COR-L47 (cell line): ENCODE measurements around the gene PRRT1.

ENCODE experiments used
- DNase-seq: peaks from one replicate; lab custom pipeline; 2025; lab: John Stamatoyannopoulos, UW

The PRRT1 gene

DNA sequence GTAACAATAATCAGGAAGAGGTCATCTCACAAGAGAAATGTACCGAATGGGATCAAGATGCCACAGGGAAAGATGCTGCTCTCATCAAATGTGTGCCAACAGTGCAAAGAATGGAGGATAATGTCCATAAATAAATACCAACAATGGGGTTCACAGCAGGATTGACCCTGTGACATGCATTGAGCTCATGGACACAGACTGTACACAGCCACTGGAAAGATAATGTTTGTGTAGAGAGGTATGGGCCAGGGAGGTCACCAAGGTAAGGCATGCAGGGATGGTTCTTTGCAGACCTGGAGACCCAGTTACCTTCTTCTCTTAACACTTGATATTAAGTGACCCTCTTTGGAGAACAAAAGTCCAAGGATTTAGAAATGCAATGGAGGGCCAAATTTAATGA lies 22.7 kb upstream of the PRRT1 start:
- DNase-seq: no peak

DNA sequence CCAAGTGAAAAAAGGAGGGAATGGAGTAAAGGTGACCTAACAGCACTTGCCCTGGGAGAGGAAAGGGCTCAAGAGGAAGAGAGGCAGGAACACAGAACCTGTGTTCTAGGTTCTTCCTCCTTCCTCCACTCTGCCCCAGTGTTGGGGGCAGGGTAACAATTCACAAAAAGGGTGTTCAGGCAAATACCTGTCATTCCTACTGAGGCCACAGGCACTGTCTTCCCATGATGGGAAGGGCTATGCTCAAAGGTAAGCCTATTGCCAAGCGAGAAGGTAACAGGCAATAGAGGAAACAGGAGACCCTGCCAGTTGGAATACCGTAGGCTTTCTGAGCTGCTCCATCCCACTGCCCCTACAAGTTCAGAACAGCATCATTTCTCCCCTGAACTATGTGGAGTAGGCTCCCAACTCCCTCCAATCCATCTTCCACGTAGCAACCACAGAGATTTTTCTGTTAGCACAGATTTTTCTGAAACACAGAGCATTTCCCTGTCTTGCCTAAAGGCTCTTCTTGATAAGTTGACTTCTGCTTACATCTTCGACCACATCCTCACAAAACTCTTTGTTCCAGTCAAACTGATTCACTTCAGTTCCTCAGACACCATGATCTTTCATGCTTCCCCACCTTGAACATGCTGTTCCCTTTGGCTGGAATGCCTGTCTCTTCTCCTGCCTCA lies 21.4 kb upstream of the PRRT1 start:
- DNase-seq: no peak

DNA sequence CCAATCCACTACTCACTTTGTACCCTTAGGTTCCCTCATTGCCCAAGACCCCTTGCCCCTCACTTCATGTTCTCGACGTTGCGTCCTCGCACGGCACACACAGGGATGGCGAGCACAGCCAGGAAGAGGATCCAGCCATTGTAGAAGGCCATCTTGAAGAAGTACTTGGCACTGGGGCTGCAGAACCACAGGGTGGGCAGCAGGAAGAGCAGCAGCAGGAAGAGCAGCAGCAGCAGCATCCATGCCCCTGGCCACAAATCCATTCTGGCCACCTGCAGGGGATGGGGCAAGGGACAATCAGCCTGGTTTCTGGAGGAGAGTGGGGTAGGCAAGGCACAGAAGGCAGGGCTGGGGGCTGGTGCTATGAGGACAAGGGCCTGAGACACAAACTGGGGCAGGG lies 19.5 kb upstream of the PRRT1 start:
- no peak for DNase-seq

DNA sequence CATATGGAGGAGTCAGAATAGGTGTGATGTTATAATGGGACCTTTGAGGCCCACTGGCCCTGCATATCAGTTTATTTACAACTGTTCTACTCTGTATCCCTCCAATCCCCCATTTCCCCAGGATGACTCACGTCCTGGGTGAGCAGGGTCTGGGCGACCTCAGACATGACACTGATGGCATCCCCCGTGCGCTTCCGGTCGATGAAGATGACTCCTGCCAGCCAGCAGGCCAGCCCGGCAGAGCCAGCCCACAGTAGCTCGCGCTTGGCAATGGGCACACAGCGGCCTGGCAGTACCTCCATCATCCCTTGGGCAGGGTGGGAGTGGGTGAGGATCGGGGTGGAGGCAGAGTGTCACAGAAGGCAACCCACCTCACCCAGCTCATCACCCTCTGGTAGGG lies 18.6 kb upstream of the PRRT1 start:
- DNase-seq: no peak

DNA sequence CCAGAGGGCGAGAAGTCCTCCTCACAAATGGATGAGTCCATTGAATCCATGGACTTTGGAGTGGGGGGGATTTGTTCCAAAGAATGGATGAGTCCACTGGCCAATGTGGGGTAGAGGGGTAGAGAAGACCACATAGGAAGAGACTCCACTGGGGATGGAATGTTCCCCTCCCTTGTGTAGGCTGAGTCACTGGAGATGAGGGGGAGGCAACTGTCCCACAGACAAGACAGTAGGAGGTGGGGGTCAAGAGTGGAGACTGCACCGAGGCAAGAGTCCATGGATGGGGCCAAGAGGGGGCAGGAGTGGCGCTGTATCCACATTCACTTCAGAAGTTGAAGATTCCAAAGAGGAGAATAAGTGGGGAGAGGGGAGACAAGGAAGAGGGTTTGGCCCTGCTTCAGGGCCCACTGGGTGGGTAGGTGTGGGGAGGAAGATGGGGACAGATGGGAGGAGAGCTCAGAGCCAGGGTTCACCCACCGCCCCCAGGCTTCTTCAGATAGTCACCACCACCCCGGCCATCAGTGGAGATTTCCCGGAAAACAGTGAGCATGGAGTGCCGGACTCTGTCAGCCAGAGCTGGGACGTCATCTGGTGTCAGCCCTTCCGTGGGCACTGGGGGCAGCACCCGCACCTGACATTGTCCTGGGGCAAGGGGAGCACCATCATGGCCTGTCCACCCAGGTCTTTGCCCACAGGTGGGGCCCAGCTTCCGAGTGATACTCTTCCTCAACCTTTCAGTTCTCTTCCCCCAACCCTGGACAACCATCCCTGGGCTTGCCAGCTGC lies 17.3 kb upstream of the PRRT1 start:
- DNase-seq: no peak

DNA sequence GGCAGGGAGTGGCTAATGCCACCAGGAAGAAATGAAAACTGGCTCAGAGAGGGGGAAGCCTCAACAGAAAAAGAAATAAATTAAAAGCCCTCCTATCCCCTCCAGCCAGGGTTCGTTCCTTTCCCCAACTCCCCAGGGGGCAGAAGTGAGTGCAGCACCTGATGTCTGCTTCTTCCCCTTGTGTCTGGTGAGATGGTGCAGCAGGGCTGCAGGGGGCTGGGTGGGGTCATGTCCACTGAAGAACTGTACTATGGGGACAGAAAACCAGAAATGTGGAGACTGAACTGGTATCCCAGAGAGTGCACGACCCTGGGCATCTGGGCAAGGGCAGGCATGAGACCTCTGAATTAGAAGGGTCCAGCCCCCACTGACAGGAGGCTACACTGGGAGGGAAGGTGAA lies 16.6 kb upstream of the PRRT1 start:
- no peak for DNase-seq

DNA sequence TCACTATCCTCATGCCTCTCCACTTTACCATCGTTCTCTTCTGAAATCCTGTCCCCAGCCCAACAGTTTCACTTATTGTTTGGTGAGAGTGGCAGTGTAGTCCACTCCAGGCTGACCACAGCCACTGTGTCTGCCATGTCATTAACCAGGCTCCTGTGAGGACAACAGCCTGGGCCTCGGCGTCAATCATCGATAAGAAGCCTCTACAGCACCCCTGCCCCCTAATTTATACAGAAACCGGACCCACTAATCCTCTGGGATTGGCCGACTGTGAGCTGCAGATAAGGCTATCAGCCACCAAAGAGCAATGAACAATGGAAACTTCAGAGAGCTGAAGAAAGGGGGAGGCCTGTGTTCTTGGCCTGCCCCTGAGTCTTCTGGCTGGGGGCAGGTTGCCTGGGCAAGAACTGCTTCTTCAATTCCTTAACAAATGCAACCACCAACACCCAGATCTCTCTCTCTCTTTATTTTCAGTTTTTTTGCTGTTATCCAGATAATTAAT lies 16.1 kb upstream of the PRRT1 start:
- no peak for DNase-seq

DNA sequence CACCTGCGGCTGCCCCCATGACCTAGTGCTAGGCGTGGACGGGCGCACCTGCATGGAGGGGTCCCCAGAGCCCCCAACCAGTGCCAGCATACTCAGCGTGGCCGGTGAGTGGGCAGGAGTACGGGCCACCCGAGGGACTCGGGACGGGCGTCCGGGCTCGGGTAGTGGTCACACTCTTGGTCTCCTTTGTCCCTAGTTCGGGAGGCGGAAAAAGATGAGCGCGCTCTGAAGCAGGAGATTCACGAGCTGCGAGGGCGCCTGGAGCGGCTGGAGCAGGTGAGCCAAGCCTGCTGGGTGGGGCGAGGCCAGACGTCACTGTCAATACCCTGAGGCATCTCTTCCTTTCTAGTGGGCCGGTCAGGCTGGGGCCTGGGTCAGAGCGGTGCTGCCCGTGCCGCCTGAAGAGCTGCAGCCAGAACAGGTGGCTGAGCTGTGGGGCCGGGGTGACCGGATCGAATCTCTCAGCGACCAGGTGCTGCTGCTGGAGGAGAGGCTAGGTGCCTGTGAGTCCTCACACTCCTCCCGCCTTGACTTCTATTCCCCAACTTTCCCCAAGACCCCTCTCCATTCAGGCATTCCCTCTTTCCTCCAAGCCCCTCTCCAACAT lies 15.5 kb upstream of the PRRT1 start:
- DNase-seq: no peak

DNA sequence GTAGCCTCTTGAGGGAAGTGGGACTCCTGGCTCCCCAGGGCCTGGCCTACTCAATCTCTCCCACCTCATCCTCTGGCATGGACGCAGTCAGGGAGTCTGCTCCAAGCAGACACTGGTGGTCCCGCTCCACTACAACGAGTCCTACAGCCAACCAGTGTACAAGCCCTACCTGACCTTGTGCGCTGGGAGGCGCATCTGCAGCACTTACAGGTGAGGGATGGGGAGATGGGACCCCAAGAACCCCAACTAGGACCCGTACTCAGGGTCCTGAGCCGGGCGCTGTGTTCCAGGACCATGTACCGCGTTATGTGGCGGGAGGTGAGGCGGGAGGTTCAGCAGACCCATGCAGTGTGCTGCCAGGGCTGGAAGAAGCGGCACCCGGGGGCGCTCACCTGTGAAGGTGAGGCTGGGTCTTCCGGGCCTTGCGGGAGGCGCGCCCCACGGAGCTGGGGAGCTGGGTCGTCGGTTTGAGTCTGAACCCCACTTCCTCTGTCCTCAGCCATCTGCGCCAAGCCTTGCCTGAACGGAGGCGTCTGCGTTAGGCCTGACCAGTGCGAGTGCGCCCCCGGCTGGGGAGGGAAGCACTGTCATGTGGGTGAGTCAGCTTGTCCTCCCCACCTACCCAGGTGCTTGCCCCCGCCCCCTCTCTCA lies 14.8 kb upstream of the PRRT1 start:
- DNase-seq: no peak

DNA sequence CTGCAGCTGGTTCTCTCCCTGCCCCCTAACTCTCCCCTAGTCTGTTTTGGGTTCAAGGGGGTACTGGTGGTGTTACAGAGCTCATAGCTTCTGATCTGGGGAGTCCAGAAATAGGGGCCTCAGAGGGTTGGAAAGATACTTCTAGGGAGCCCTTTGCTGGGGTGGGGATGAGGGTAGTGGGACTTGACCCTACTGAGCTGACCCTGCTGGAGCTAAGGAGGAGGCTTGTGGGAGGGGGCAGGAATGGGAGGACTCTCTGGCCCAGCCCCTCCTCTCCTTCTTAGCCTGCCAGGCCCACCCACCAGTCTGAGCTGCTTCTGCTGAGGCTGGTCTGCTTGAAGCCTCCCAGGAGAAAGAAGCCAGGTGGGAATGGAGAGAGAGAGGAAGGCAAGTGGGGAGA lies 12.6 kb upstream of the PRRT1 start, which contains the start of gene EGFL8:
EGFL8 (plus strand) TSS at position 301 of the 400 bp plus-strand sequence. CDS start 1,571 bp downstream, outside the sequence.
- DNase-seq: no peak

DNA sequence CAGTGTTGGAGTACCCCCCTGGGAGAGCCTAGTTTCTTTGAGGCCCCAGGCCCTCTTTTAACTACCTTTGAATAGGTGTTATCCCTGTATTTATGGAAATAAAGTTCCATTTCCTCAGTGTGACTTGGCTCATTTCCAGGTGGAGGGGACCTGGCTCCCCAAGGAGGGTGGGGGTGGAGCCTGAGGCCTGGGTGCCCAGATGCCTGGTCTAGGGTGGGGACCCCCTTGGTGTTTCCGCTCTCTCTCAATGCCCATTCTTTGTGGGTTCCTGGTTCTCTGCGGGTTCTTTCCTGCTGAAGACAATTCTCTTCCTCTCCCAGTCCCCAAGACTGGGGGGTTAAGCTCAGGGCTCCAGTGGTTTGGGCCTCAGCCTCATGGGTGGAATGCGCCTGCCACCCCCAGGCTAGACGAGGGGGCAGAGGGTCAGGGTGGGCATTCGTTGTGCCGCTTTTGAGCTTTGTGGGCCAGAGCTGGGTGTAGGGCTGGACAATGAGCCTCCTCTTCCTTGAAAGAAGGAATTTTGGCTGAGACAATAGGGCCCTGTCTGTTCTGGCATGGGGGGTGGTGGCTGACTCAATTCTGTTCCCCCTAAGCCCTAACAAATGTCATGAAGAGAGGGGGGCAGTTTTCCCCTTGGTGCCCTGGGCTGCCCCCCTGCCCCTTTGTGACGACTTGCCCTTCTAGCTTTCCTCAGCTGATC lies 12.0 kb upstream of the PRRT1 start:
- DNase-seq: no peak

DNA sequence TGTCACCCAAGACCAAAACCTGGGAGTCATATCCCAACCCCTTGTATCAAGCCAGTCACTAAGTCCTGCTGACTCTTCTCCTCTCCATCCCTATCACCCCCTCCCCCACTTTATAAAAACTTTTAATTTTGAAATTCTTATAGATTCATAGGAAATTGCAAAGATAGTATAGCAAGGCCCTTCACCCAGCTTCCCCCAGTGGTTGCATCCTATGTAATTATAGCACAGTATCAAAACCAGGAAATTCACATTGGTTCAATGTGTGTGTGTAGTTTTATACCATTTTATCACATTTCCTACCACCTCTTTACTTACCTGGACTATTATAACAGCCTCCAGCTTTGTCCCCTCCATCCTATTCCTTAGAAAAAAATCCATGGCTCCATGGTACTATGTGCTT lies 6.3 kb upstream of the PRRT1 start:
- no peak for DNase-seq

DNA sequence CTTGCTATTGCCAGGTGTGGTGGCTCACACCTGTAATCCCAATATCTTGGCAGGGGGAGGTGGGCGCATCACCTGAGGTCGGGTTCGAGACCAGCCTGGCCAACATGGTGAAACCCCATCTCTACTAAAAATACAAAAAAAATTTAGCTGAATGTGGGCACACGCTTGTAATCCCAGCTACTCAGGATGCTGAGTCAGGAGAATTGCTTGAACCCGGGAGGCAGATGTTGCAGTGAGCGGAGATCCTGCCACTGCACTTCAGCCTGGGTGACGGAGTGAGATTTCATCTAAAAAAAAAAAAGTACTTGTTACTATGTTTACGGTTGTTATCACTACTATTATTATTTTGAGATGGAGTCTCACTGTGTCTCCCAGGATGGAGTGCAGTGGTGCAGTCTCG lies 5.2 kb upstream of the PRRT1 start:
- no peak for DNase-seq

DNA sequence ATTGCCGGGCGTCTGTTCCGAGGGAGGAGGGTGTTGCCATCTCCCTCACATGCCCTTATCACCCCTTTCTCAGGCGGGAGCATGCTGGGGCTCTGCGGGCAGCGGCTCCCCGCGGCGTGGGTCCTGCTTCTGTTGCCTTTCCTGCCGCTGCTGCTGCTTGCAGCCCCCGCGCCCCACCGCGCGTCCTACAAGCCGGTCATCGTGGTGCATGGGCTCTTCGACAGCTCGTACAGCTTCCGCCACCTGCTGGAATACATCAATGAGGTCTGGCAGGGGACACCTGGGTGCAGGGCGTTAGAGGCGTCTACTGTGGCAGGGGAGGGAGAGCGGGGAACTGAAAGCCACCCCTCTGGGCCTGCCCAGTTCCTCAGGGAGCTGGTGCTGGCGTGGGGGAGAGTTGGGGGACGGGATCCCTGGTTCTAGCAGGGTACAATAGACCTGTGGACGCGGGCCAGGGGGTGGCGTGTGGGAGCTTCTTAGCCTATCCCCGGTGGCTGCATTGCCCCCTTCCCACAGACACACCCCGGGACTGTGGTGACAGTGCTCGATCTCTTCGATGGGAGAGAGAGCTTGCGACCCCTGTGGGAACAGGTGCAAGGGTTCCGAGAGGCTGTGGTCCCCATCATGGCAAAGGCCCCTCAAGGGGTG lies 2.9 kb upstream of the PRRT1 start:
- DNase-seq: peak; percentile 85

DNA sequence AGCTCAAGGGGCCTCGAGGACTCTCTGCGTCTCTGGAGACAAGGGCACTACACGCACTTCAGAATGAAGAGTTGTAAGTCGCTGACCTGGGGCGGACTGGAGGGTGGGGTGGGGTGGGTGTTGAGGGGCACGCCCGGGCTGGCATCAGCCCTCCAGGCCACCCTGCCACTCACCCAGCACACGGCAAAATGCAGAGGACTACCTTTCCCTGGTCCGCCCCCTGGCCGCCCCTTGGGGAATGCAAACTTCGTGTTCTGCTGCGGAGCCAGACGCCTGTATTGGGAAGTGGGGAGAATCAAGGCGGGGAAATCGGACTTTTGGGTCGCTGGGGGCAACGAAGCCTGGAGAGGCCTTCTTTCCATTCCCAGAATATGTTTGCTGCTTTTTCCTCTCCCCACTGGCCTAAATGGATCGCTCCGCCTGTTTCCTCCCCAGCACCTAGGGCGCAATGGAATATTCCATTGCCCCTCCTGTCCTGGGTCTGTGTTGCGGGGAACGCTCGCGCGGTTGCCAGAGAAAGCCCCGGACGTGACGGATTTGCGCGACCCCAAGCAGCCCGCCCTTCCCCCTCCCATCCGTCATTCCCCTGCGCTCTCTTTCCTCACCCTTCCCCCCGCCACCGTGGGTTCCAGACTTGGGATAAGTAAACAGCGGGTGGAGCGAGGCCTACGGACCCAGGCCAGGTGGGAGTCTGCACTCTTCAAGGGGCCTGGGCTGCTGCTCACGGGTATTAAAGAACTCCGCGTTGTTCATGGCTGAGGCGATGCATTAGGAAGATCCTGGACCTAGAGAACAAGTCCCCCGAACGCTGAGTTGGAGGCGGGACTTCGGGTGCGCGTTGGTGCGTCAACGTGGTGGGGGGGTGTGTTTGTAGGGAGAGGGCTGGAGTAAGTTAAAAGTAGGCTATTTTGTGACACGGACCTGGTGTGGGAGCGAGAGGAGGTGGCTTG lies 2.1 kb upstream of the PRRT1 start, which contains the start of gene PPT2:
PPT2 (plus strand) TSS at position 578 of the 950 bp plus-strand sequence. CDS start 454 bp downstream, outside the sequence.
- DNase-seq: peak; percentile 83

DNA sequence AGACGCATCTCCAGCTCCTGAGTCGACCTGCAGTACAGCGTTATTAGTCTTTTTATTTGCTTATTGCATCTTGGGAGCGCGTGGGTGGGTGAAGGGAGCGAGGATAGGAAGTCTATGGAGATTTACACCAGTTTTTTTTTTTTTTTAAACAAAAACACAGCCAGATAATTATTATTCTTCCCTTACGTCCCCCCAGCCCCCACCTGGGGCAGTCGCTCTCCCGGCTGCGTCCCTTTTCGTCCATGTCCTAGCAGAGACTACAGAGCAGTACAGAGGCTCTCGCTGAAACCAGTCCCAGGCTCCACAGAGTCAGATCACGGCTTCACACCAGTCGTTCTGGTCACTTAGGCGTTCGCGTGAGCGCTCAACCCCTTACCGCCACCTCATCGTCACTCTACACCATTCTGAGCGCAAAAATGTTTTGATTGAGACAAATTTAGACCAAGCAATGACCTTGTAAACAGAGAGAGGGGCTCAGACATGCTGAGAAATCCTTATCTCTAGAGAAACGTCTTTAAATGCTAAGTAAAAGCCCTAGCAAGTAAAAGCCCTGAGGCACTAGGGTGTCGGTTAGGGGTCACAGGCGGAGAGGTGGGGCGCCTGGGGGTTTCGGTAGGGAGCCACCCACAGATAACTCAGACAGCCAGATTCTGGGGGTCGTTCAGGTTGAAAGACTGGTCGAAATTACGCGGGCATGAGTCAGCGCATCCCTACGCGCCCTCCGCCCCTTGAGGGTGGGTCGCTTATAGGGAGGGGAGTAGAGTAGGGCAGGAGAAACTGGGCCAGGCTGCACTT lies 1.2 kb upstream of the PRRT1 start:
- no peak for DNase-seq

DNA sequence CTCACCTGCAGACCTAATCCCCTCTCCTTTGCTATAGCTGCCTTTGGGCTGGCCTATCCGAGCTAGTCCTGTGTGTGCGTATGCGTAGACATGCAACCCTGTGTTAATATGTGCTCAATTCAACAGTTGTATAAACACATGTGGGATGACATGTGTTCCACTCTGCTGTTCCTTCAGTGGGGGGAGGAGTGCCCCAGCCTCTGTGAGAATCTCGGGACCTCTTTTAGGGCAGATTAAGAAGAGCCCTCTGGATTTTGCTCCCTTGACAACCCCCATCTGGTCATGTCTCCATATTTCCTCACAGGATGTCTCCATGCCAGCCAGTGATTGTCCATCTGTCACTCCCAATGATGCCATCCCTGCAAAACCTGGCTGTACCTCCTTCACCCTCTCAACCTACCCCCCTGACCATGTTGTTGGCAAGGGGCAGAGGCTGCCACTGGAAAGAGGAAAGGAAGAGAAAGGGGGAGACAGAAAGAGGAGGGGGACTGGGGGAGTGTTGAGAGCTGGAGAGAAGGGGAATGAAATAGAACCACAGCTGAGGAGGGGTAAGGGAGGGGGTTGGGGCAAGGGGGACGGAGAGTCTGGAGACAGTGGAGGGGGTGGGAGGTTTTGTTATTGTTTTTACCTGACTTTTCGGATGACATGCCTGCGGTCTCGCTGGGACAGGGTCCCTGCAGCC lies 417 bp downstream of the PRRT1 start:
- DNase-seq: no peak
